Measurements from ENCODE around the gene RPS21.

Gene RPS21

GRCh38 chr20:62409931-62410745 lies 23.2 kb downstream of the RPS21 start:
- TF ChIP-seq REST (IDR thresholded peaks at IDR 0.05; ENCODE audit: insufficient read depth in 1 of 2, low read depth in 2 of 2, low read length in 2 of 2), result no peak
- TF ChIP-seq FOXP2 (optimal IDR thresholded peaks at IDR 0.05; ENCODE audit: borderline replicate concordance, extremely low read depth, extremely low read length, insufficient read depth), result peak; percentile 7

DNA sequence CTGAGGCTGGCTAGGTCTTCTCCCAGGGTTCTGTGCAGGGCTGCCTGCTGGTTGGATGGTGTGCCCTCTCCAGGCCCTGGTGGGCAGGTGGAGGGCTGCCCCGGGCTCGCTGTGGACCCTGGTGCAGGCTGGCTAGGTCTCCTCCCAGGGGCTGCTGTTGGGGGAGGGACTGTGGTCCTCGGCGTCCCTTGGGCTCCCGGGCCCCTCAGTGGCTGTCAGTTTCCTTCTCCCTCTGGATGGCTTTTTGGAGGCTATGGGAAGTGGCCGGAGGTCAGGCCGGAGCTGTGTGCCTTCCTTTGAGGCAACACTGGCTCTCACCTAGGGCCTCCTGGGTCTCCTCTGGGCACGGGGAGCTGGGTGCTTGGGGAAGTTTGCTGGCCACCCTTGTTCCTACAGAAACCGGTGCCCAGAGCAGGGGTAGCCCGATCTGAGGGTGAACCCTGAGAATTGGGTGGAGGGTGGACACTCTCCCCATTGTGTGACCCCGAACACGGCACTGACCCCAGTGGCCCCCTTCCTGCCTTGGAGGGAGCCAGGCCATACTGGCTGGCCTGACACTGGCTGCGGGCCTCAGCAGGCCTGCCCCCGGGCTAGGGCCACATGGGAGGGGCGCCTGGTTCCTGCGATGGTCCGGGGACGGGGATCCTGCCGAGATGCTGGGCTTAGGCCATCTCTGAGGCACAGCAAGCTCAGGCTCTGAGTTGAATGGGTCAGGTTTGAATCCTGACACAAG lies 24.0 kb downstream of the RPS21 start:
- TF ChIP-seq FOXP2 (optimal IDR thresholded peaks at IDR 0.05; ENCODE audit: borderline replicate concordance, extremely low read depth, extremely low read length, insufficient read depth) (no peak), TAF1 (IDR thresholded peaks at IDR 0.05; ENCODE audit: borderline replicate concordance, insufficient read depth, low read length) (no peak), REST (IDR thresholded peaks at IDR 0.05; ENCODE audit: insufficient read depth in 1 of 2, low read depth in 2 of 2, low read length in 2 of 2) (no peak), SIN3A (IDR thresholded peaks at IDR 0.05; ENCODE audit: borderline replicate concordance, insufficient read depth, low read length) (no peak), POLR2AphosphoS5 (IDR thresholded peaks at IDR 0.05; ENCODE audit: low read depth, low read length) (no peak)

- no peak for TF ChIP-seq FOXP2 (optimal IDR thresholded peaks at IDR 0.05; ENCODE audit: borderline replicate concordance, extremely low read depth, extremely low read length, insufficient read depth)
- TF ChIP-seq POLR2AphosphoS5 (IDR thresholded peaks at IDR 0.05; ENCODE audit: low read depth, low read length), result no peak
- TF ChIP-seq REST (IDR thresholded peaks at IDR 0.05; ENCODE audit: insufficient read depth in 1 of 2, low read depth in 2 of 2, low read length in 2 of 2), result no peak
These were observed 24.7 kb downstream of the RPS21 start for GRCh38 chr20:62411479-62412193.

DNA sequence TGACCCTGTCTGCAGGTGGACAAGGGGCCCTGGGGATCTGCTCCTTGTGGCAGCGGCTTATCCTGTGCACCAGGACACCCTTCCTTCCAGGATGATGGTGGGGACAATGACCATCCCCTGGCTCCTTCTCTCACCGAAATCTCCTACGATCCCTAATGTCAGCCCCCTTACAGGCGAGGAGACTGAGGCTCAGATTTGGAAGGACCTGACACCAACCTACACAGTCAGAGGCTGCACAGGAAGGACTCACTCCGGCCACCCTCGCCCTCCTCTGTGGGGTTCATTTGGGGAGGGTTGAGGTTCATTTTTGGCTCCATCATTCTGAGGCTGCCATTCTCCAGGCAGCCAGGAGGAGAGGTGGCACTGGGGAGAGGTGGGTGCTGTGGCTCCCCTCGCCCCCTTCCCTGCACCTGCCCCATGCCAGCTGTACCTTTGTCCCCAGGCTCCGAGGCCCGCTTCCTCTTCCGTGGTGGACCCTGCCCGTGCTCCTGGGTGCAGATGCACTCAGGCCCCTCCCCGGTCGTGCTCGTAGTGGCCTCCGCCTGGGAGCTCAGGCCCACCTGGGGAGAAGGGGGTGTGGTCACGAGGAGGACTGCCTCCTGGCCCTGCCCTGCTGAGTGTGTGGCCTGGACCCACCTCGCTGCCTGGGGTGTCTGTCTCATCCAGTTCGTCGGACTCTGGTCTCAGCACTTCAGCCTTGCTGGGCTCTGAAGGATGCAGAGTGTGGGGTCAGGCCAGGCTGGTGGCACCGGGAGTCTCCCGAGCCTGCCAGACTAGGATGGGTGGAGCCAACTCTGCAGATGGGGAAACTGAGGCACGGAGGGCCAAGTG lies 25.5 kb downstream of the RPS21 start:
- TF ChIP-seq REST (IDR thresholded peaks at IDR 0.05; ENCODE audit: insufficient read depth in 1 of 2, low read depth in 2 of 2, low read length in 2 of 2) (no peak), TAF1 (IDR thresholded peaks at IDR 0.05; ENCODE audit: borderline replicate concordance, insufficient read depth, low read length) (no peak), FOXP2 (optimal IDR thresholded peaks at IDR 0.05; ENCODE audit: borderline replicate concordance, extremely low read depth, extremely low read length, insufficient read depth) (no peak), SIN3A (IDR thresholded peaks at IDR 0.05; ENCODE audit: borderline replicate concordance, insufficient read depth, low read length) (no peak), POLR2AphosphoS5 (IDR thresholded peaks at IDR 0.05; ENCODE audit: low read depth, low read length) (no peak)

Data from PFSK-1 (cell line).